ENCODE measurements around the gene MSMP. TPM values are rescaled to one million over a fixed set of nuclear protein-coding genes. Genes with fewer than 3 reads are reported as not detected.

The MSMP gene
- total RNA-seq, 1 experiment from 2014 or later: not detected

GRCh38 chr9:35714123-35714522 is 40.0 kb downstream of the MSMP start:
- intact Hi-C loops (cut with micrococcal nuclease; ENCODE audit: unreplicated experiment): no loop called here
- TF ChIP-seq EZH2 (IDR thresholded peaks at IDR 0.05; ENCODE audit: low read depth): no peak
- TF ChIP-seq, protein P1, sequence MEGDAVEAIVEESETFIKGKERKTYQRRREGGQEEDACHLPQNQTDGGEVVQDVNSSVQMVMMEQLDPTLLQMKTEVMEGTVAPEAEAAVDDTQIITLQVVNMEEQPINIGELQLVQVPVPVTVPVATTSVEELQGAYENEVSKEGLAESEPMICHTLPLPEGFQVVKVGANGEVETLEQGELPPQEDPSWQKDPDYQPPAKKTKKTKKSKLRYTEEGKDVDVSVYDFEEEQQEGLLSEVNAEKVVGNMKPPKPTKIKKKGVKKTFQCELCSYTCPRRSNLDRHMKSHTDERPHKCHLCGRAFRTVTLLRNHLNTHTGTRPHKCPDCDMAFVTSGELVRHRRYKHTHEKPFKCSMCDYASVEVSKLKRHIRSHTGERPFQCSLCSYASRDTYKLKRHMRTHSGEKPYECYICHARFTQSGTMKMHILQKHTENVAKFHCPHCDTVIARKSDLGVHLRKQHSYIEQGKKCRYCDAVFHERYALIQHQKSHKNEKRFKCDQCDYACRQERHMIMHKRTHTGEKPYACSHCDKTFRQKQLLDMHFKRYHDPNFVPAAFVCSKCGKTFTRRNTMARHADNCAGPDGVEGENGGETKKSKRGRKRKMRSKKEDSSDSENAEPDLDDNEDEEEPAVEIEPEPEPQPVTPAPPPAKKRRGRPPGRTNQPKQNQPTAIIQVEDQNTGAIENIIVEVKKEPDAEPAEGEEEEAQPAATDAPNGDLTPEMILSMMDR (conservative IDR thresholded peaks at IDR 0.05): no peak
- Histone ChIP-seq H3K4me2 (no peak overlapping the region), H3K9me3 (ENCODE audit: insufficient read depth, low read depth) (no peaks in the 10 kb centered on the region), H3K4me3 (no peak overlapping the region), H2AFZ (no peak overlapping the region), H3K36me3 (ENCODE audit: low read depth) (peaks cover 4% of the 10 kb centered on the region; the same call in 1 of the 2 replicates), H3K4me1 (replicated peaks; ENCODE audit: insufficient read depth) (peaks cover 21% of the 10 kb centered on the region), H3K27ac (no peak overlapping the region), H3F3A (ENCODE audit: insufficient read depth, low read depth) (peaks cover 19% of the 10 kb centered on the region), H3K27me3 (ENCODE audit: insufficient read depth, low read depth) (no peaks in the 10 kb centered on the region), H4K20me1 (ENCODE audit: insufficient read depth) (no peaks in the 10 kb centered on the region), H3K79me2 (ENCODE audit: low read depth) (no peaks in the 10 kb centered on the region), H3K9me2 (ENCODE audit: insufficient read depth) (no peaks in the 10 kb centered on the region)
- CTCF ChIA-PET: interaction anchor here (0.6 to 0.7 kb wide), 2 partner anchors 14 to 1069 kb away, joined by 3 to 4 read pairs; no protein-coding TSS in a partner anchor
- POLR2A ChIA-PET (ENCODE audit: unreplicated experiment): no interaction called here
- DNase-seq: no peak
- no TSS peak for BruUV-seq (replicated peaks)

DNA sequence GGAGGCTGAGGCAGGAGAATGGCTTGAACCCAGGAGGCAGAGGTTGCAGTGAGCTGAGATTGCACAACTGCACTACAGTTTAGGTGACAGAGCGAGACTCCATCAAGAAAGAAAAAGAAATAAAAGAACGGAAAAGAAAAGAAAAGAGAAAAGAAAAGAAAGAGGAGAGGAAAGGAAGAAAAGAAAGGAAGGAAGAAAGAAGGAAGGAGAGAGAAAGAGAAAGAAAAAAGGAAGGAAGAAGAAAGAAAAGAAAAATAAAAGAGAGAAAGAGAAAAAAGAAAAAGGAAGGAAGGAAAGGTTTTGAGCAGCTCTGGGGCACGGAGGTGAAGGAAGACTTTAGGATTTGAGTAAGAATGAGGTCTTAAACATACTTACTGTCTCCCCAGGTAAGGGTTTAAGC is 40.5 kb downstream of the MSMP start:
- Histone ChIP-seq H3K36me3 (ENCODE audit: low read depth) (peaks cover 4% of the 10 kb centered on the region; the same call in 1 of the 2 replicates), H3K9me3 (ENCODE audit: insufficient read depth, low read depth) (no peaks in the 10 kb centered on the region), H3F3A (ENCODE audit: insufficient read depth, low read depth) (peaks cover 19% of the 10 kb centered on the region), H3K4me3 (no peak overlapping the region), H3K4me1 (replicated peaks; ENCODE audit: insufficient read depth) (peaks cover 21% of the 10 kb centered on the region), H3K4me2 (no peak overlapping the region), H3K27ac (no peak overlapping the region), H3K9me2 (ENCODE audit: insufficient read depth) (no peaks in the 10 kb centered on the region), H2AFZ (no peak overlapping the region), H3K27me3 (ENCODE audit: insufficient read depth, low read depth) (no peaks in the 10 kb centered on the region), H4K20me1 (ENCODE audit: insufficient read depth) (no peaks in the 10 kb centered on the region), H3K79me2 (ENCODE audit: low read depth) (no peaks in the 10 kb centered on the region)
- no TSS peak for BruUV-seq (replicated peaks)
- TF ChIP-seq, protein P1 (conservative IDR thresholded peaks at IDR 0.05): no peak
- TF ChIP-seq EZH2 (IDR thresholded peaks at IDR 0.05; ENCODE audit: low read depth): no peak
- intact Hi-C loops (cut with micrococcal nuclease; ENCODE audit: unreplicated experiment): no loop called here
- POLR2A ChIA-PET (ENCODE audit: unreplicated experiment): no interaction called here
- CTCF ChIA-PET: interaction anchor here (0.7 kb wide), 1 partner anchor 15 kb away, joined by 4 read pairs; no protein-coding TSS in a partner anchor
- no peak for DNase-seq

- Histone ChIP-seq H4K20me1 (ENCODE audit: insufficient read depth) (no peaks in the 10 kb centered on the region), H3K79me2 (ENCODE audit: low read depth) (no peaks in the 10 kb centered on the region), H3K4me3 (no peak overlapping the region), H3K27ac (peak overlapping the region; percentile 65), H3F3A (ENCODE audit: insufficient read depth, low read depth) (peaks cover 19% of the 10 kb centered on the region), H3K4me1 (replicated peaks; ENCODE audit: insufficient read depth) (peaks cover 21% of the 10 kb centered on the region), H2AFZ (no peak overlapping the region), H3K4me2 (peak overlapping the region; percentile 47; the same call in 1 of the 2 replicates), H3K36me3 (ENCODE audit: low read depth) (peaks cover 4% of the 10 kb centered on the region; the same call in 1 of the 2 replicates), H3K27me3 (ENCODE audit: insufficient read depth, low read depth) (no peaks in the 10 kb centered on the region), H3K9me2 (ENCODE audit: insufficient read depth) (no peaks in the 10 kb centered on the region), H3K9me3 (ENCODE audit: insufficient read depth, low read depth) (no peaks in the 10 kb centered on the region)
- ChIA-PET POLR2A (ENCODE audit: unreplicated experiment) (interaction anchor here (0.6 to 1.1 kb wide), 4 partner anchors 15 to 44 kb away, joined by 3 to 24 read pairs (median 4); no protein-coding TSS in a partner anchor), CTCF (interaction anchor here (0.8 to 1.1 kb wide), 2 partner anchors 15 to 48 kb away, joined by 3 to 4 read pairs; partner anchors contain the start of gene ARHGEF39)
- TF ChIP-seq EZH2 (IDR thresholded peaks at IDR 0.05; ENCODE audit: low read depth): no peak
- TF ChIP-seq, protein P1 (conservative IDR thresholded peaks at IDR 0.05): no peak
- DNase-seq: peak in 1 of 2 experiments; percentile 29
- BruUV-seq (replicated peaks): no TSS peak
- intact Hi-C loops (cut with micrococcal nuclease; ENCODE audit: unreplicated experiment): no loop called here
Observed at GRCh38 chr9:35712762-35713400, 41.2 kb downstream of the MSMP start.

Data from PC-9 (cell line).